Mesothelial cell of epicardium (in vitro differentiated cells): Measurements from ENCODE around the gene CITED1. TPM values are rescaled to one million over a fixed set of nuclear protein-coding genes. Genes with fewer than 3 reads are reported as not detected.

Experiments used
- DNase-seq, 2 experiments: peaks; one replicate each; pipeline ENCODE4 v3.0.0; 2021; ENCODE audit warnings: low spot score in 2 of 2; ENCODE audit not compliant: unreplicated experiment in 2 of 2
- H3K27ac Mint-ChIP-seq: 2 replicates; pipeline ENCODE4 v1.8.0; 2021; ENCODE audit warnings: mixed read lengths
- H3K27me3 Mint-ChIP-seq: 2 replicates; pipeline ENCODE4 v1.8.0; 2021; ENCODE audit warnings: low read depth, mixed read lengths
- H3K36me3 Mint-ChIP-seq: 2 replicates; pipeline ENCODE4 v1.8.0; 2021; ENCODE audit warnings: mixed read lengths
- H3K4me1 Mint-ChIP-seq: 2 replicates; pipeline ENCODE4 v1.8.0; 2021; ENCODE audit warnings: mixed read lengths
- H3K4me3 Mint-ChIP-seq: 2 replicates; pipeline ENCODE4 v1.8.0; 2021; ENCODE audit warnings: mild to moderate bottlenecking, moderate library complexity, mixed read lengths
- H3K9me3 Mint-ChIP-seq: 2 replicates; pipeline ENCODE4 v1.8.0; 2021; ENCODE audit warnings: mixed read lengths
- CTCF ChIP-seq: fragments of 200-600 bp; sonication (generic); IDR thresholded peaks from one replicate; pipeline ENCODE4 v1.5.0; 2021; ENCODE audit warnings: antibody characterized with exemption; ENCODE audit not compliant: unreplicated experiment
- total RNA-seq: library from RNA; stranded (reverse); gene quantifications from 3 replicates; pipeline ENCODE4 v1.2.1, GENCODE V29; 2021

Gene CITED1
- total RNA-seq, 1 donor from 2014 or later: 1.6 TPM

GRCh38 chrX:72347366-72347765, 41.7 kb upstream of the CITED1 start:
- Mint-ChIP-seq H3K27ac (no peak overlapping the region), H3K27me3 (no peaks in the 10 kb centered on the region), H3K36me3 (peaks cover 6% of the 10 kb centered on the region), H3K4me3 (no peak overlapping the region), H3K9me3 (peaks cover 17% of the 10 kb centered on the region), H3K4me1 (no peaks in the 10 kb centered on the region)
- no peak for TF ChIP-seq CTCF
- DNase-seq: no peak

GRCh38 chrX:72346302-72346949, 40.7 kb upstream of the CITED1 start:
- no peak overlapping the region for H3K4me3 Mint-ChIP-seq
- no peak for DNase-seq
- peaks cover 2% of the 10 kb centered on the region for H3K36me3 Mint-ChIP-seq
- TF ChIP-seq CTCF: no peak
- H3K9me3 Mint-ChIP-seq: peaks cover 17% of the 10 kb centered on the region
- H3K4me1 Mint-ChIP-seq: no peaks in the 10 kb centered on the region
- no peaks in the 10 kb centered on the region for H3K27me3 Mint-ChIP-seq
- no peak overlapping the region for H3K27ac Mint-ChIP-seq

- Mint-ChIP-seq H3K4me1 (no peaks in the 10 kb centered on the region), H3K9me3 (peaks cover 25% of the 10 kb centered on the region), H3K36me3 (no peaks in the 10 kb centered on the region), H3K4me3 (no peak overlapping the region), H3K27me3 (no peaks in the 10 kb centered on the region), H3K27ac (no peak overlapping the region)
- DNase-seq: no peak
- no peak for TF ChIP-seq CTCF
Observed at GRCh38 chrX:72340626-72341025, 34.9 kb upstream of the CITED1 start.

GRCh38 chrX:72340041-72340440, 34.3 kb upstream of the CITED1 start:
- H3K27ac Mint-ChIP-seq: no peak overlapping the region
- DNase-seq: no peak
- no peak for TF ChIP-seq CTCF
- peaks cover 25% of the 10 kb centered on the region for H3K9me3 Mint-ChIP-seq
- H3K36me3 Mint-ChIP-seq: no peaks in the 10 kb centered on the region
- no peak overlapping the region for H3K4me3 Mint-ChIP-seq
- H3K27me3 Mint-ChIP-seq: no peaks in the 10 kb centered on the region
- no peaks in the 10 kb centered on the region for H3K4me1 Mint-ChIP-seq

- no peak for TF ChIP-seq CTCF
- no peaks in the 10 kb centered on the region for H3K4me1 Mint-ChIP-seq
Observed at GRCh38 chrX:72330131-72330530, 24.4 kb upstream of the CITED1 start.

More at GRCh38 chrX:72330131-72330530, 24.4 kb upstream of the CITED1 start:
- DNase-seq: no peak
- Mint-ChIP-seq H3K4me3 (no peak overlapping the region), H3K36me3 (peaks cover 19% of the 10 kb centered on the region), H3K9me3 (peaks cover 29% of the 10 kb centered on the region), H3K27me3 (no peaks in the 10 kb centered on the region), H3K27ac (no peak overlapping the region)
